ENCODE results near the gene CCDC85B. TPM values are rescaled to one million over a fixed set of nuclear protein-coding genes. Genes with fewer than 3 reads are reported as not detected.

The CCDC85B gene
- total RNA-seq, 1 donor from 2014 or later = 3.9 TPM

DNA sequence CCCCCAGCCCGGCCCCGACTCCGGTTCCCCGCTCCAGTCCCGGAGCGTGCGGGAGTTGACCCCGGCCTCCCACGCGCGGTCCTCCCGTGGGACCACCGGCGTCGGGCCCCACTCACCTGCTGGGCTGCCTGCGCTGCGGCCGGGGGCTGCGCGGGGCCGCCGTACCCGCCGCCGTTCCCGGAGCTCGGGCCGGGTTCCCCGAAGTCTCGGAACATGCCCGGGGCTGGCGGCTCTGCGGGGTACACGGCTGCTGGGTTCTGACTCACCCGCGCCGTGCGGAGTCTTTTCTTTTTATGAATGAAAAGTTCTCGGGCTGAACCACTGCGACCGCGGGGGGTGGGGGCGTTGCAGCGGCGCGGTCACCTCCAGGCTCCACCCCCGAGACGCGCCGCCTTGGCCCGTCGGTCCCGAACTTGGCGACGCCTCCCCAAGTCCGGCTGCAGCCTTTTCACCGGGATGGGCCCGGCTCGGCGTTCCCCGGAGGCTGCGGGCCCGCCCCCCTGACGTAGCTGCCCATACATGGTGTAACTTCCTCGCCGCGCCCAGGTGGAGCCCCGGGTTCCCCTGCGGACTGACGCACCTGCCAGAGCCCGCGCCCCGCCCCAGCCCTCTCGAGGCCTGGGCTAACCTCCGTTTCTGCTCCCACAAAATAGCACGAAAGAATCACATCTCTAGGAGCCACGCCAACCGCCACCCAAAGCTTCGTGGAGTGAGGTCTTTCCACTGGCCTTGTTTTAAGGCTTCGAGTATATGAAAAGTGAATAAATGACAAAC is 9.8 kb downstream of the CCDC85B start, which contains the start of gene FOSL1:
Gene FOSL1 (minus strand): TSS at position 264 of the 774 bp plus-strand sequence. CDS start 49 bp downstream, at position 215.
- H3F3A ChIP-seq (ENCODE audit: low read depth) = peaks cover 13% of the 10 kb centered on the region
- Mint-ChIP-seq H3K4me3 (peak within 1 kb of the TSS; percentile 79), H3K36me3 (no peaks in the 10 kb centered on the region), H3K27me3 (ENCODE audit: insufficient read depth, low read depth) (peaks cover 42% of the 10 kb centered on the region), H3K27ac (no peak within 1 kb of the TSS), H3K4me1 (peaks cover 20% of the 10 kb centered on the region), H3K9me3 (no peaks in the 10 kb centered on the region)
- TF ChIP-seq, protein P1, sequence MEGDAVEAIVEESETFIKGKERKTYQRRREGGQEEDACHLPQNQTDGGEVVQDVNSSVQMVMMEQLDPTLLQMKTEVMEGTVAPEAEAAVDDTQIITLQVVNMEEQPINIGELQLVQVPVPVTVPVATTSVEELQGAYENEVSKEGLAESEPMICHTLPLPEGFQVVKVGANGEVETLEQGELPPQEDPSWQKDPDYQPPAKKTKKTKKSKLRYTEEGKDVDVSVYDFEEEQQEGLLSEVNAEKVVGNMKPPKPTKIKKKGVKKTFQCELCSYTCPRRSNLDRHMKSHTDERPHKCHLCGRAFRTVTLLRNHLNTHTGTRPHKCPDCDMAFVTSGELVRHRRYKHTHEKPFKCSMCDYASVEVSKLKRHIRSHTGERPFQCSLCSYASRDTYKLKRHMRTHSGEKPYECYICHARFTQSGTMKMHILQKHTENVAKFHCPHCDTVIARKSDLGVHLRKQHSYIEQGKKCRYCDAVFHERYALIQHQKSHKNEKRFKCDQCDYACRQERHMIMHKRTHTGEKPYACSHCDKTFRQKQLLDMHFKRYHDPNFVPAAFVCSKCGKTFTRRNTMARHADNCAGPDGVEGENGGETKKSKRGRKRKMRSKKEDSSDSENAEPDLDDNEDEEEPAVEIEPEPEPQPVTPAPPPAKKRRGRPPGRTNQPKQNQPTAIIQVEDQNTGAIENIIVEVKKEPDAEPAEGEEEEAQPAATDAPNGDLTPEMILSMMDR (IDR thresholded peaks at IDR 0.05) = no peak
- peak; percentile 87 for TF ChIP-seq EZH2 (IDR thresholded peaks at IDR 0.05)
- TF ChIP-seq EZH2phosphoT487 (IDR thresholded peaks at IDR 0.05) = peak; percentile 73
- DNase-seq (ENCODE audit: low spot score) = peak; percentile 84
- no peaks in the 10 kb centered on the region for H3K79me2 ChIP-seq (ENCODE audit: low read depth)
- H3K9ac ChIP-seq = no peak within 1 kb of the TSS
- H3K4me2 ChIP-seq = peak within 1 kb of the TSS; percentile 77
- no peaks in the 10 kb centered on the region for H3K36me3 ChIP-seq
- H4K20me1 ChIP-seq (ENCODE audit: low read depth) = no peaks in the 10 kb centered on the region
- H2AFZ ChIP-seq (replicated peaks) = peak within 1 kb of the TSS; percentile 30
- no peak within 1 kb of the TSS for H3K27ac ChIP-seq
- peaks cover 93% of the 10 kb centered on the region for H3K27me3 ChIP-seq
- no peaks in the 10 kb centered on the region for H3K9me3 ChIP-seq (ENCODE audit: low read depth)
- H3K4me3 ChIP-seq = peak within 1 kb of the TSS; percentile 47
- H3K4me1 ChIP-seq = peaks cover 5% of the 10 kb centered on the region

- Histone ChIP-seq H3K79me2 (ENCODE audit: low read depth) (no peaks in the 10 kb centered on the region), H3K9me3 (ENCODE audit: low read depth) (no peaks in the 10 kb centered on the region), H3K4me1 (peaks cover 5% of the 10 kb centered on the region), H2AFZ (replicated peaks) (no peak overlapping the region), H3K27me3 (peaks cover 99% of the 10 kb centered on the region), H4K20me1 (ENCODE audit: low read depth) (no peaks in the 10 kb centered on the region), H3K36me3 (no peaks in the 10 kb centered on the region), H3K4me2 (peak overlapping the region; percentile 77), H3K9ac (no peak overlapping the region), H3K27ac (no peak overlapping the region), H3F3A (ENCODE audit: low read depth) (peaks cover 13% of the 10 kb centered on the region), H3K4me3 (peak overlapping the region; percentile 47)
- H3K4me3 Mint-ChIP-seq = peak overlapping the region; percentile 79
- no peak for TF ChIP-seq EZH2 (IDR thresholded peaks at IDR 0.05)
- TF ChIP-seq, protein P1 (IDR thresholded peaks at IDR 0.05) = no peak
- TF ChIP-seq EZH2phosphoT487 (IDR thresholded peaks at IDR 0.05) = no peak
- H3K27ac Mint-ChIP-seq = no peak overlapping the region
- peaks cover 20% of the 10 kb centered on the region for H3K4me1 Mint-ChIP-seq
- peaks cover 42% of the 10 kb centered on the region for H3K27me3 Mint-ChIP-seq (ENCODE audit: insufficient read depth, low read depth)
- H3K9me3 Mint-ChIP-seq = no peaks in the 10 kb centered on the region
- H3K36me3 Mint-ChIP-seq = no peaks in the 10 kb centered on the region
- no peak for DNase-seq (ENCODE audit: low spot score)
Measured at GRCh38 chr11:65900899-65901180, 10.4 kb downstream of the CCDC85B start.

GRCh38 chr11:65903068-65903481 is 12.6 kb downstream of the CCDC85B start:
- H3K9ac ChIP-seq = no peak overlapping the region
- H3K4me1 ChIP-seq = peaks cover 5% of the 10 kb centered on the region
- H3K36me3 ChIP-seq = no peaks in the 10 kb centered on the region
- peak; percentile 28 for DNase-seq (ENCODE audit: low spot score)
- H3K4me3 Mint-ChIP-seq = no peak overlapping the region
- H3K9me3 Mint-ChIP-seq = no peaks in the 10 kb centered on the region
- H3K36me3 Mint-ChIP-seq = no peaks in the 10 kb centered on the region
- no peaks in the 10 kb centered on the region for H3K79me2 ChIP-seq (ENCODE audit: low read depth)
- H3K4me2 ChIP-seq = no peak overlapping the region
- H3K27ac Mint-ChIP-seq = no peak overlapping the region
- no peak overlapping the region for H3K4me3 ChIP-seq
- H3K27me3 ChIP-seq = peaks cover 100% of the 10 kb centered on the region
- no peak overlapping the region for H3K27ac ChIP-seq
- no peaks in the 10 kb centered on the region for H3K9me3 ChIP-seq (ENCODE audit: low read depth)
- H3K4me1 Mint-ChIP-seq = peaks cover 20% of the 10 kb centered on the region
- H3F3A ChIP-seq (ENCODE audit: low read depth) = peaks cover 13% of the 10 kb centered on the region
- TF ChIP-seq EZH2 (IDR thresholded peaks at IDR 0.05) = no peak
- TF ChIP-seq EZH2phosphoT487 (IDR thresholded peaks at IDR 0.05) = no peak
- TF ChIP-seq, protein P1 (IDR thresholded peaks at IDR 0.05) = no peak
- H3K27me3 Mint-ChIP-seq (ENCODE audit: insufficient read depth, low read depth) = peaks cover 35% of the 10 kb centered on the region
- H4K20me1 ChIP-seq (ENCODE audit: low read depth) = no peaks in the 10 kb centered on the region
- no peak overlapping the region for H2AFZ ChIP-seq (replicated peaks)

Measured in neural progenitor cell (in vitro differentiated cells).